Measurements from ENCODE around the gene ST8SIA6.

ST8SIA6 gene

GRCh38 chr10:17282311-17282710, 172.1 kb downstream of the ST8SIA6 start:
- Histone ChIP-seq H3K4me1 (ENCODE audit: low read length) (no peaks in the 10 kb centered on the region), H2AFZ (ENCODE audit: low read length) (no peak overlapping the region), H3K4me2 (ENCODE audit: low read depth, low read length) (no peak overlapping the region), H3K4me3 (ENCODE audit: low read length) (no peak overlapping the region), H3K79me2 (ENCODE audit: low read length) (no peaks in the 10 kb centered on the region), H3K27me3 (replicated peaks; ENCODE audit: insufficient read depth, low read length) (no peaks in the 10 kb centered on the region), H3K36me3 (replicated peaks; ENCODE audit: insufficient read depth, low read length) (no peaks in the 10 kb centered on the region), H3K9ac (ENCODE audit: low read length) (no peak overlapping the region), H3F3A (ENCODE audit: insufficient read depth, low read length) (no peaks in the 10 kb centered on the region), H3K27ac (ENCODE audit: low read length) (no peak overlapping the region), H4K20me1 (ENCODE audit: insufficient read depth, low read length) (no peaks in the 10 kb centered on the region), H3K9me3 (replicated peaks; ENCODE audit: insufficient read depth, low read length) (no peaks in the 10 kb centered on the region), H3K9me2 (replicated peaks; ENCODE audit: insufficient read depth, low read length) (no peaks in the 10 kb centered on the region)
- no peak for DNase-seq
- TF ChIP-seq CTCF (IDR thresholded peaks at IDR 0.05; ENCODE audit: low read length) (no peak), EZH2phosphoT487 (IDR thresholded peaks at IDR 0.05; ENCODE audit: low read length) (no peak), EZH2 (optimal IDR thresholded peaks at IDR 0.05; ENCODE audit: low read depth, low read length) (no peak)

- DNase-seq = no peak
- H3K36me3 ChIP-seq (replicated peaks; ENCODE audit: insufficient read depth, low read length) = no peaks in the 10 kb centered on the region
- H3F3A ChIP-seq (ENCODE audit: insufficient read depth, low read length) = no peaks in the 10 kb centered on the region
- no peak overlapping the region for H3K9ac ChIP-seq (ENCODE audit: low read length)
- H3K27me3 ChIP-seq (replicated peaks; ENCODE audit: insufficient read depth, low read length) = no peaks in the 10 kb centered on the region
- TF ChIP-seq EZH2phosphoT487 (IDR thresholded peaks at IDR 0.05; ENCODE audit: low read length) (no peak), EZH2 (optimal IDR thresholded peaks at IDR 0.05; ENCODE audit: low read depth, low read length) (no peak), CTCF (IDR thresholded peaks at IDR 0.05; ENCODE audit: low read length) (no peak)
- no peak overlapping the region for H3K4me2 ChIP-seq (ENCODE audit: low read depth, low read length)
- no peaks in the 10 kb centered on the region for H3K9me2 ChIP-seq (replicated peaks; ENCODE audit: insufficient read depth, low read length)
- no peak overlapping the region for H3K4me3 ChIP-seq (ENCODE audit: low read length)
- no peaks in the 10 kb centered on the region for H3K9me3 ChIP-seq (replicated peaks; ENCODE audit: insufficient read depth, low read length)
- H4K20me1 ChIP-seq (ENCODE audit: insufficient read depth, low read length) = no peaks in the 10 kb centered on the region
- H3K27ac ChIP-seq (ENCODE audit: low read length) = no peak overlapping the region
- H2AFZ ChIP-seq (ENCODE audit: low read length) = no peak overlapping the region
- H3K79me2 ChIP-seq (ENCODE audit: low read length) = no peaks in the 10 kb centered on the region
- no peaks in the 10 kb centered on the region for H3K4me1 ChIP-seq (ENCODE audit: low read length)
These were observed 175.7 kb downstream of the ST8SIA6 start for GRCh38 chr10:17278607-17279240.

GRCh38 chr10:17276756-17277424, 177.5 kb downstream of the ST8SIA6 start:
- no peak overlapping the region for H2AFZ ChIP-seq (ENCODE audit: low read length)
- no peak overlapping the region for H3K4me2 ChIP-seq (ENCODE audit: low read depth, low read length)
- no peaks in the 10 kb centered on the region for H4K20me1 ChIP-seq (ENCODE audit: insufficient read depth, low read length)
- no peaks in the 10 kb centered on the region for H3K4me1 ChIP-seq (ENCODE audit: low read length)
- no peaks in the 10 kb centered on the region for H3F3A ChIP-seq (ENCODE audit: insufficient read depth, low read length)
- no peak overlapping the region for H3K4me3 ChIP-seq (ENCODE audit: low read length)
- no peak overlapping the region for H3K27ac ChIP-seq (ENCODE audit: low read length)
- no peaks in the 10 kb centered on the region for H3K27me3 ChIP-seq (replicated peaks; ENCODE audit: insufficient read depth, low read length)
- H3K9ac ChIP-seq (ENCODE audit: low read length) = no peak overlapping the region
- H3K9me2 ChIP-seq (replicated peaks; ENCODE audit: insufficient read depth, low read length) = no peaks in the 10 kb centered on the region
- no peak for DNase-seq
- TF ChIP-seq EZH2 (optimal IDR thresholded peaks at IDR 0.05; ENCODE audit: low read depth, low read length) = no peak
- no peaks in the 10 kb centered on the region for H3K79me2 ChIP-seq (ENCODE audit: low read length)
- no peaks in the 10 kb centered on the region for H3K36me3 ChIP-seq (replicated peaks; ENCODE audit: insufficient read depth, low read length)
- no peaks in the 10 kb centered on the region for H3K9me3 ChIP-seq (replicated peaks; ENCODE audit: insufficient read depth, low read length)

GRCh38 chr10:17273403-17273802, 181.0 kb downstream of the ST8SIA6 start:
- no peak overlapping the region for H3K27ac ChIP-seq (ENCODE audit: low read length)
- H3F3A ChIP-seq (ENCODE audit: insufficient read depth, low read length) = no peaks in the 10 kb centered on the region
- H3K79me2 ChIP-seq (ENCODE audit: low read length) = no peaks in the 10 kb centered on the region
- H3K9ac ChIP-seq (ENCODE audit: low read length) = no peak overlapping the region
- no peak for TF ChIP-seq EZH2phosphoT487 (IDR thresholded peaks at IDR 0.05; ENCODE audit: low read length)
- TF ChIP-seq CTCF (IDR thresholded peaks at IDR 0.05; ENCODE audit: low read length) = no peak
- no peaks in the 10 kb centered on the region for H3K9me2 ChIP-seq (replicated peaks; ENCODE audit: insufficient read depth, low read length)
- no peaks in the 10 kb centered on the region for H3K9me3 ChIP-seq (replicated peaks; ENCODE audit: insufficient read depth, low read length)
- H3K4me3 ChIP-seq (ENCODE audit: low read length) = no peak overlapping the region
- H4K20me1 ChIP-seq (ENCODE audit: insufficient read depth, low read length) = no peaks in the 10 kb centered on the region
- DNase-seq = no peak
- no peaks in the 10 kb centered on the region for H3K4me1 ChIP-seq (ENCODE audit: low read length)
- H2AFZ ChIP-seq (ENCODE audit: low read length) = no peak overlapping the region
- H3K27me3 ChIP-seq (replicated peaks; ENCODE audit: insufficient read depth, low read length) = no peaks in the 10 kb centered on the region
- no peaks in the 10 kb centered on the region for H3K36me3 ChIP-seq (replicated peaks; ENCODE audit: insufficient read depth, low read length)
- H3K4me2 ChIP-seq (ENCODE audit: low read depth, low read length) = no peak overlapping the region

Data from MM.1S (cell line).